ENCODE results near the gene BABAM2. TPM values are rescaled to one million over a fixed set of nuclear protein-coding genes. Genes with fewer than 3 reads are reported as not detected.

Gene BABAM2
- total RNA-seq, 1 experiment from 2014 or later: 27.1 TPM

DNA sequence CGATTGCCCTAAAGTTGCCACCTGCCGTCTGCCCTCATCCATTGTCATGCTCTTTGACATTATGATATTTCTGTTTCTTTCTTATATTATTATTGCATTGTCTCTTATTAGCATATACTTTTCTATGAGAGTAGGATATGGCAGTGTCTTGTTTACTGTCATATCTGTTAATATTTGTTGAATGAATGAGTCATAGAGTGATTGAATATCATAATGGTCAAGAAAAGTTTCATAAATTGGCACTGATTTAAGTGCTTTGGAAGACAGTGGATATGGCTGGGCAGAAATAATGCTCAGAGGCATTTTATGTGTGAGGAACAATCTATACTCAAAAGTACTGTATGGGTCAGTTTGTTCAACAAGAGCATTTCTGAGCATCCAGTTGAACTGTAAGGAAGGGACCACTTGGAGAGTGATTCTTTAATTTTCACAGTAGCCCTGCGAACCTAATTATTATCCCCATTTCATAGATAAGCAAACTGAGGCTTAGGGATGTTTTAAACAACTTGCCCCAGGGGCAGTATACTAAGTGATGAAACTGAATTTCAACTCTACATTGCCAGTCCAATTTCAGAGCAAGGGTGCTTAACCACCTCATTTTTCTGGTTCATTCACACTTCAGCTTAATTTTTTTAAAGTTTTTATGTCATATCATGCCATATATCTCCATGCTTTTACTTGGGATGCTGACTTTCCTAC, 326.7 kb downstream of the BABAM2 start:
- H4K20me1 ChIP-seq (ENCODE audit: control insufficient read depth, insufficient read depth, insufficient read length): no peaks in the 10 kb centered on the region
- H3K4ac ChIP-seq (ENCODE audit: low read depth, low read length): no peak overlapping the region
- H3K27me3 Mint-ChIP-seq (ENCODE audit: low read depth): no peaks in the 10 kb centered on the region
- no peak overlapping the region for H3K9ac ChIP-seq (ENCODE audit: extremely low read depth, insufficient read length, low read length)
- TF ChIP-seq, protein P1, sequence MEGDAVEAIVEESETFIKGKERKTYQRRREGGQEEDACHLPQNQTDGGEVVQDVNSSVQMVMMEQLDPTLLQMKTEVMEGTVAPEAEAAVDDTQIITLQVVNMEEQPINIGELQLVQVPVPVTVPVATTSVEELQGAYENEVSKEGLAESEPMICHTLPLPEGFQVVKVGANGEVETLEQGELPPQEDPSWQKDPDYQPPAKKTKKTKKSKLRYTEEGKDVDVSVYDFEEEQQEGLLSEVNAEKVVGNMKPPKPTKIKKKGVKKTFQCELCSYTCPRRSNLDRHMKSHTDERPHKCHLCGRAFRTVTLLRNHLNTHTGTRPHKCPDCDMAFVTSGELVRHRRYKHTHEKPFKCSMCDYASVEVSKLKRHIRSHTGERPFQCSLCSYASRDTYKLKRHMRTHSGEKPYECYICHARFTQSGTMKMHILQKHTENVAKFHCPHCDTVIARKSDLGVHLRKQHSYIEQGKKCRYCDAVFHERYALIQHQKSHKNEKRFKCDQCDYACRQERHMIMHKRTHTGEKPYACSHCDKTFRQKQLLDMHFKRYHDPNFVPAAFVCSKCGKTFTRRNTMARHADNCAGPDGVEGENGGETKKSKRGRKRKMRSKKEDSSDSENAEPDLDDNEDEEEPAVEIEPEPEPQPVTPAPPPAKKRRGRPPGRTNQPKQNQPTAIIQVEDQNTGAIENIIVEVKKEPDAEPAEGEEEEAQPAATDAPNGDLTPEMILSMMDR (conservative IDR thresholded peaks at IDR 0.05): no peak
- H3K23ac ChIP-seq (ENCODE audit: insufficient read length, low read depth, low read length): no peak overlapping the region
- H4K8ac ChIP-seq (replicated peaks; ENCODE audit: insufficient read length, low read depth, low read length): no peak overlapping the region
- no peaks in the 10 kb centered on the region for H3K79me1 ChIP-seq (ENCODE audit: insufficient read depth, low read depth, low read length, poor library complexity, severe bottlenecking)
- H2BK15ac ChIP-seq (ENCODE audit: low read depth, low read length): no peak overlapping the region
- H3K18ac ChIP-seq (ENCODE audit: insufficient read length, low read depth, low read length): no peak overlapping the region
- no peaks in the 10 kb centered on the region for H3K9me3 ChIP-seq (ENCODE audit: control insufficient read depth, low read depth, low read length)
- H2AFZ ChIP-seq (ENCODE audit: low read length): no peak overlapping the region
- no peak overlapping the region for H2BK120ac ChIP-seq (ENCODE audit: low read depth, low read length, poor library complexity, severe bottlenecking)
- no peak overlapping the region for H4K91ac ChIP-seq (ENCODE audit: insufficient read length, low read depth, low read length)
- WGBS (ENCODE audit: extremely low coverage, insufficient read length, low lambda C conversion rate): no CpG with 5 or more reads among the region's 3 CpGs
- no peaks in the 10 kb centered on the region for H3K79me2 ChIP-seq (ENCODE audit: insufficient read depth, low read length)
- H3K56ac ChIP-seq (ENCODE audit: insufficient read length, low read depth, low read length): no peak overlapping the region
- H2BK5ac ChIP-seq (ENCODE audit: insufficient read length, low read length): no peak overlapping the region
- no peaks in the 10 kb centered on the region for H3K27me3 ChIP-seq (ENCODE audit: insufficient read depth, low read length)
- H3K14ac ChIP-seq (ENCODE audit: insufficient read depth, low read length): no peak overlapping the region
- no peak overlapping the region for H2AK5ac ChIP-seq (ENCODE audit: insufficient read length, low read length)
- H3K9me3 Mint-ChIP-seq: no peaks in the 10 kb centered on the region
- no peaks in the 10 kb centered on the region for H3K4me1 ChIP-seq (ENCODE audit: insufficient read depth, low read length)
- no peak overlapping the region for H3T11ph ChIP-seq (ENCODE audit: low read length)
- no peak overlapping the region for H4K5ac ChIP-seq (ENCODE audit: insufficient read length, low read depth, low read length)
- no peak overlapping the region for H3K27ac ChIP-seq (ENCODE audit: insufficient read length, low read depth, low read length)
- H3K36me3 Mint-ChIP-seq (ENCODE audit: insufficient read depth in 1 of 3, low read depth in 3 of 3): no peaks in the 10 kb centered on the region
- H3K4me2 ChIP-seq (ENCODE audit: insufficient read depth, insufficient read length, low read length): no peak overlapping the region
- no peak overlapping the region for H2BK20ac ChIP-seq (ENCODE audit: low read depth, low read length, poor library complexity, severe bottlenecking)
- H3K27ac Mint-ChIP-seq: no peak overlapping the region
- DNase-seq: no peak
- H3K23me2 ChIP-seq (ENCODE audit: insufficient read length, low read depth, low read length, poor library complexity, severe bottlenecking): no peaks in the 10 kb centered on the region
- H3K4me1 Mint-ChIP-seq: no peaks in the 10 kb centered on the region
- H3K4me3 Mint-ChIP-seq: no peak overlapping the region
- H2BK12ac ChIP-seq (ENCODE audit: insufficient read length, low read depth, low read length): no peak overlapping the region

Measured in H9 (cell line).